Measurements from ENCODE around the gene ADAMTSL3. TPM values are rescaled to one million over a fixed set of nuclear protein-coding genes. Genes with fewer than 3 reads are reported as not detected.

The ADAMTSL3 gene
- total and polyA plus RNA-seq, 2 donors (not counting 1 experiment from before 2014, with no cell fraction given): 0.01 TPM; not detected in 1

DNA sequence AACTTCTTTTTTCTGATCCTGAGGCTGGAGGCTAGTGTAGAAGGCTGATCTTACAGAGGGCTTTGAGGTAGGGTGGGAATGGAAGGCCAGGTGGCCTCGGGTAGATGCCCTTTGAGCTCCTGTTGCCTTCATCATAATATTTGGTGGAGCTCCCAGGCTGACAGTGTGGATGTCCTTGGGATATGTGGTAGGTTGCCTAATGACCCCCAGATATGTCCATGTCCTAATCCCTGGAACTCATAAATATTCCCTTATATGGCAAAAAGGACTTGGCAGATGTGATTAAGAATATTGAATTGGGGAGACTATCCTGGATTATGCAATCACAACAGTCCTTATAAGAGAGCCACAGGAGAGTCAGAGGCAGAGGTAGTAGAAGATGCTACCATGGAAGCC is 5.5 kb downstream of the ADAMTSL3 start:
- POLR2A ChIA-PET: no interaction called here

DNA sequence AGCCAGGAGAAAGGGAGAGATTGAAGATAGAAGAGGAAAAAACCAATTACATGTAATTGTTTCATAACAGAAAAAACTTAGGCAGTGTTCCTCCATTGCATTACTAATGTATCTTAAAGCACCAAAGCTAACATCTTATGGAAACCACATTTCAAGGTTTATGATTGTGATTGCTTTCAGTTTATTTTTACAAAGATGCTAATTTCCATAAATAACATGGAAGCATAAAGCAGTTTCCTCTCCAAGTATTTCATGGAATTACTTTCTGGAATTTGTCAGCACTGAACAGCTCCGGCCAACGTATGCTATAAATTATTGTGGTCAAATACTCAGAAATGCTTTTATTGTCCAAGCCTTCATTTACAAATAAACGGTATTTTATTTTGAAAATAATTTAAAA is 11.6 kb downstream of the ADAMTSL3 start:
- no peaks in the 10 kb centered on the region for H3K79me2 ChIP-seq (ENCODE audit: control insufficient read depth, insufficient read depth, low read length)
- no peaks in the 10 kb centered on the region for H4K20me1 ChIP-seq (ENCODE audit: control insufficient read depth, insufficient read depth, low read length, poor library complexity, severe bottlenecking)
- H3K9ac ChIP-seq (ENCODE audit: low read length): no peak overlapping the region
- CTCF ChIA-PET: no interaction called here
- H3K4me3 ChIP-seq (ENCODE audit: control extremely low read depth in 1 of 5, extremely low read depth in 1 of 5, insufficient read depth in 1 of 5, low read depth in 2 of 5, low read length in 4 of 5): no peak overlapping the region
- POLR2A ChIA-PET: no interaction called here
- no peak for DNase-seq
- H3K27ac ChIP-seq (ENCODE audit: low read length in 2 of 2): no peak overlapping the region
- H3K4me2 ChIP-seq (replicated peaks; ENCODE audit: low read depth, low read length, poor library complexity, severe bottlenecking): no peak overlapping the region
- ATAC-seq (ENCODE audit: low read depth): no peak
- intact Hi-C loops (cut with micrococcal nuclease): no loop called here
- H3K36me3 ChIP-seq (replicated peaks in 1 of 2; ENCODE audit: control extremely low read depth in 1 of 2, control insufficient read depth in 1 of 2, extremely low read depth in 1 of 2, insufficient read depth in 2 of 2, low read length in 1 of 2): no peaks in the 10 kb centered on the region
- no peak overlapping the region for H3K27ac Mint-ChIP-seq
- peaks cover 3% of the 10 kb centered on the region for H3K9me3 Mint-ChIP-seq (ENCODE audit: insufficient read depth)
- WGBS (ENCODE audit: insufficient coverage): no CpG with 5 or more reads among the region's 3 CpGs
- H3K4me1 ChIP-seq (ENCODE audit: control insufficient read depth in 2 of 2, insufficient read depth in 2 of 2, low read length in 2 of 2): no peaks in the 10 kb centered on the region
- peaks cover 0 to 4% (median 0%) of the 10 kb centered on the region in 3 donors for H3K9me3 ChIP-seq (ENCODE audit: control extremely low read depth in 1 of 3, control insufficient read depth in 2 of 3, insufficient read depth in 1 of 3, low read length in 2 of 3)
- TF ChIP-seq EZH2 (IDR thresholded peaks at IDR 0.05; ENCODE audit: borderline replicate concordance, insufficient read depth, low read depth, low read length, poor library complexity, severe bottlenecking) (no peak), CTCF (IDR thresholded peaks at IDR 0.05) (no peak)
- H3K27me3 ChIP-seq (replicated peaks in 1 of 4; ENCODE audit: control extremely low read depth in 1 of 4, control insufficient read depth in 3 of 4, insufficient read depth in 4 of 4, low read length in 3 of 4): no peaks in the 10 kb centered on the region
- no peaks in the 10 kb centered on the region for H3K4me1 Mint-ChIP-seq
- H3K27me3 Mint-ChIP-seq: no peaks in the 10 kb centered on the region
- H2AFZ ChIP-seq (ENCODE audit: insufficient read depth, low read depth, low read length, poor library complexity, severe bottlenecking): no peak overlapping the region
- H3K4me3 Mint-ChIP-seq: no peak overlapping the region

More for the DNA sequence above, 5.5 kb downstream of the ADAMTSL3 start:
- TF ChIP-seq EZH2 (IDR thresholded peaks at IDR 0.05; ENCODE audit: borderline replicate concordance, insufficient read depth, low read depth, low read length, poor library complexity, severe bottlenecking): no peak
- no peak for TF ChIP-seq CTCF (IDR thresholded peaks at IDR 0.05)
- no peaks in the 10 kb centered on the region for H3K36me3 ChIP-seq (replicated peaks in 1 of 2; ENCODE audit: control extremely low read depth in 1 of 2, control insufficient read depth in 1 of 2, extremely low read depth in 1 of 2, insufficient read depth in 2 of 2, low read length in 1 of 2)
- peaks cover 3% of the 10 kb centered on the region for H3K9me3 Mint-ChIP-seq (ENCODE audit: insufficient read depth)
- H3K4me1 ChIP-seq (ENCODE audit: control insufficient read depth in 2 of 2, insufficient read depth in 2 of 2, low read length in 2 of 2): no peaks in the 10 kb centered on the region
- H3K9ac ChIP-seq (ENCODE audit: low read length): no peak overlapping the region
- peaks cover 0 to 23% (median 0%) of the 10 kb centered on the region in 4 experiments for H3K27me3 ChIP-seq (replicated peaks in 1 of 4; ENCODE audit: control extremely low read depth in 1 of 4, control insufficient read depth in 3 of 4, insufficient read depth in 4 of 4, low read length in 3 of 4)
- H4K20me1 ChIP-seq (ENCODE audit: control insufficient read depth, insufficient read depth, low read length, poor library complexity, severe bottlenecking): no peaks in the 10 kb centered on the region
- no peaks in the 10 kb centered on the region for H3K4me1 Mint-ChIP-seq
- H3K27me3 Mint-ChIP-seq: peaks cover 20% of the 10 kb centered on the region
- H2AFZ ChIP-seq (ENCODE audit: insufficient read depth, low read depth, low read length, poor library complexity, severe bottlenecking): no peak overlapping the region
- no peak for ATAC-seq (ENCODE audit: low read depth)
- H3K4me3 ChIP-seq (ENCODE audit: control extremely low read depth in 1 of 5, extremely low read depth in 1 of 5, insufficient read depth in 1 of 5, low read depth in 2 of 5, low read length in 4 of 5): no peak overlapping the region
- no peak for DNase-seq
- CTCF ChIA-PET: no interaction called here
- WGBS (ENCODE audit: insufficient coverage): no CpG with 5 or more reads among the region's 1 CpG
- no peak overlapping the region for H3K27ac ChIP-seq (ENCODE audit: low read length in 2 of 2)
- H3K79me2 ChIP-seq (ENCODE audit: control insufficient read depth, insufficient read depth, low read length): no peaks in the 10 kb centered on the region
- intact Hi-C loops (cut with micrococcal nuclease): no loop called here
- no peak overlapping the region for H3K27ac Mint-ChIP-seq
- H3K9me3 ChIP-seq (ENCODE audit: control extremely low read depth in 1 of 3, control insufficient read depth in 2 of 3, insufficient read depth in 1 of 3, low read length in 2 of 3): peaks cover 0 to 12% (median 0%) of the 10 kb centered on the region in 3 donors
- no peak overlapping the region for H3K4me3 Mint-ChIP-seq
- H3K4me2 ChIP-seq (replicated peaks; ENCODE audit: low read depth, low read length, poor library complexity, severe bottlenecking): no peak overlapping the region
